Measurements from ENCODE around the gene PFAS.
"Not testable (repeated sequence)": the region's sequence is repeated elsewhere in the genome, so short reads cannot be mapped to it uniquely, and the experiment has no call there.

Gene PFAS

GRCh38 chr17:8231701-8232100, 17.4 kb upstream of the PFAS start:
- DNase-seq = no peak

GRCh38 chr17:8234361-8235270, 14.5 kb upstream of the PFAS start:
- no peak for DNase-seq

- no peak for DNase-seq
Measured at GRCh38 chr17:8235676-8236075, 13.4 kb upstream of the PFAS start.

GRCh38 chr17:8237175-8237574, 11.9 kb upstream of the PFAS start:
- DNase-seq = no peak

GRCh38 chr17:8237886-8238285, 11.2 kb upstream of the PFAS start:
- no peak for DNase-seq

- DNase-seq = peak; percentile 12
Measured at GRCh38 chr17:8243827-8244226, 5.3 kb upstream of the PFAS start.

GRCh38 chr17:8244768-8245167, 4.3 kb upstream of the PFAS start:
- DNase-seq = no peak

- no peak for DNase-seq
Measured at GRCh38 chr17:8249621-8250500, 772 bp downstream of the PFAS start.

- not testable (repeated sequence) for DNase-seq
Measured at GRCh38 chr17:8251411-8251810, 2.3 kb downstream of the PFAS start.

- DNase-seq = no peak
Measured at GRCh38 chr17:8253801-8254200, 4.7 kb downstream of the PFAS start.

GRCh38 chr17:8254881-8255280, 5.8 kb downstream of the PFAS start:
- no peak for DNase-seq

GRCh38 chr17:8255499-8255898, 6.4 kb downstream of the PFAS start:
- DNase-seq = no peak

- no peak for DNase-seq
Measured at GRCh38 chr17:8256291-8256690, 7.2 kb downstream of the PFAS start.

- DNase-seq = no peak
Measured at GRCh38 chr17:8256691-8257090, 7.6 kb downstream of the PFAS start.

GRCh38 chr17:8257801-8258200, 8.7 kb downstream of the PFAS start:
- DNase-seq = no peak

GRCh38 chr17:8264320-8264719, 15.2 kb downstream of the PFAS start:
- no peak for DNase-seq

- DNase-seq = no peak
Measured at GRCh38 chr17:8264836-8265542, 15.9 kb downstream of the PFAS start.

GRCh38 chr17:8266648-8267479, 17.8 kb downstream of the PFAS start:
- DNase-seq = no peak

- no peak for DNase-seq
Measured at GRCh38 chr17:8267480-8268147, 18.5 kb downstream of the PFAS start.

- no peak for DNase-seq
Measured at GRCh38 chr17:8268550-8269298, 19.6 kb downstream of the PFAS start.

- no peak for DNase-seq
Measured at GRCh38 chr17:8272421-8272820, 23.3 kb downstream of the PFAS start.
